ENCODE results near the gene OR2B3.
A peak's percentile ranks its signal among the peaks of the same experiment; 100 is the strongest.
"Not testable (repeated sequence)": the region's sequence is repeated elsewhere in the genome, so short reads cannot be mapped to it uniquely, and the experiment has no call there.

OR2B3 gene

GRCh38 chr6:29087213-29087612 is at the start of gene OR2B3:
OR2B3 (minus strand) TSS chr6:29087313; CDS start chr6:29087248, 65 bp downstream.
- no peak for DNase-seq (ENCODE audit: low read depth in 2 of 2)

- no peak for DNase-seq (ENCODE audit: low read depth in 2 of 2)
Measured at GRCh38 chr6:29131691-29132090, 44.6 kb upstream of the OR2B3 start.

GRCh38 chr6:29130644-29131043 is 43.5 kb upstream of the OR2B3 start:
- no peak for DNase-seq (ENCODE audit: low read depth in 2 of 2)

- no peak for DNase-seq (ENCODE audit: low read depth in 2 of 2)
Measured at GRCh38 chr6:29129326-29130012, 42.4 kb upstream of the OR2B3 start.

- not testable (repeated sequence) for DNase-seq (ENCODE audit: low read depth in 2 of 2)
Measured at GRCh38 chr6:29114964-29115363, 27.9 kb upstream of the OR2B3 start.

- no peak for DNase-seq (ENCODE audit: low read depth in 2 of 2)
Measured at GRCh38 chr6:29112135-29112534, 25.0 kb upstream of the OR2B3 start.

GRCh38 chr6:29107758-29108157 is 20.6 kb upstream of the OR2B3 start, which contains the start of gene OR2J3:
OR2J3 (plus strand) TSS chr6:29108058; CDS start chr6:29111891, 3,833 bp downstream.
- no peak for DNase-seq (ENCODE audit: low read depth in 2 of 2)

- DNase-seq (ENCODE audit: low read depth in 2 of 2) = no peak
Measured at GRCh38 chr6:29099190-29099589, 12.1 kb upstream of the OR2B3 start, which contains the start of gene OR2J1. OR2J1 (plus strand) TSS chr6:29099490; CDS start chr6:29100943, 1,453 bp downstream.

- no peak for DNase-seq (ENCODE audit: low read depth in 2 of 2)
Measured at GRCh38 chr6:29097803-29098202, 10.7 kb upstream of the OR2B3 start.

GRCh38 chr6:29092957-29093356 is 5.8 kb upstream of the OR2B3 start:
- DNase-seq (ENCODE audit: low read depth in 2 of 2) = no peak

GRCh38 chr6:29082457-29082856 is 4.7 kb downstream of the OR2B3 start:
- no peak for DNase-seq (ENCODE audit: low read depth in 2 of 2)

- DNase-seq (ENCODE audit: low read depth in 2 of 2) = no peak
Measured at GRCh38 chr6:29081312-29081711, 5.8 kb downstream of the OR2B3 start.

- DNase-seq (ENCODE audit: low read depth in 2 of 2) = no peak
Measured at GRCh38 chr6:29079203-29079602, 7.9 kb downstream of the OR2B3 start.

- peak in 1 of 2 donors; percentile 2 for DNase-seq (ENCODE audit: low read depth in 2 of 2)
Measured at GRCh38 chr6:29071831-29072723, 15.0 kb downstream of the OR2B3 start.

GRCh38 chr6:29051680-29052079 is 35.4 kb downstream of the OR2B3 start:
- no peak for DNase-seq (ENCODE audit: low read depth in 2 of 2)

GRCh38 chr6:29045075-29045474 is 42.0 kb downstream of the OR2B3 start, which contains the start of gene OR2W1:
OR2W1 (minus strand) TSS chr6:29045175; CDS start chr6:29045175, 0 bp downstream.
- DNase-seq (ENCODE audit: low read depth in 2 of 2) = no peak

Measured in stimulated activated CD8-positive, alpha-beta memory T cell treated with anti-CD3 and anti-CD28 coated beads, Interleukin-2, amount 100 ng/mL, for 48 hours (primary cell).